ENCODE data around the gene IL1R2. TPM values are rescaled to one million over a fixed set of nuclear protein-coding genes. Genes with fewer than 3 reads are reported as not detected.

The IL1R2 gene
- polyA plus RNA-seq, 2 donors = 67.2 to 67.4 TPM

- no peaks in the 10 kb centered on the region for H3K36me3 ChIP-seq (ENCODE audit: control insufficient read depth in 2 of 2, insufficient read depth in 2 of 2, low read length in 1 of 2)
- H3K27me3 ChIP-seq (ENCODE audit: control insufficient read depth in 1 of 2, insufficient read depth in 2 of 2, low read length in 2 of 2) = no peaks in the 10 kb centered on the region
- WGBS, 2 donors = 41 to 51% methylated on average over 2 of the region's 2 CpGs
- peaks cover 2 to 22% of the 10 kb centered on the region in 2 donors for H3K4me1 ChIP-seq (ENCODE audit: control insufficient read depth in 2 of 2, insufficient read depth in 2 of 2, low read length in 1 of 2)
- H3K9me3 ChIP-seq (ENCODE audit: control insufficient read depth in 2 of 2, insufficient read depth in 1 of 2, low read depth in 1 of 2, low read length in 1 of 2) = no peaks in the 10 kb centered on the region
- no peak overlapping the region for H3K27ac ChIP-seq (ENCODE audit: low read depth in 2 of 2, low read length in 1 of 2)
- no peak overlapping the region for H3K4me3 ChIP-seq (ENCODE audit: low read depth in 1 of 2, low read length in 2 of 2)
Measured at GRCh38 chr2:101983928-101984327, 7.8 kb upstream of the IL1R2 start.

DNA sequence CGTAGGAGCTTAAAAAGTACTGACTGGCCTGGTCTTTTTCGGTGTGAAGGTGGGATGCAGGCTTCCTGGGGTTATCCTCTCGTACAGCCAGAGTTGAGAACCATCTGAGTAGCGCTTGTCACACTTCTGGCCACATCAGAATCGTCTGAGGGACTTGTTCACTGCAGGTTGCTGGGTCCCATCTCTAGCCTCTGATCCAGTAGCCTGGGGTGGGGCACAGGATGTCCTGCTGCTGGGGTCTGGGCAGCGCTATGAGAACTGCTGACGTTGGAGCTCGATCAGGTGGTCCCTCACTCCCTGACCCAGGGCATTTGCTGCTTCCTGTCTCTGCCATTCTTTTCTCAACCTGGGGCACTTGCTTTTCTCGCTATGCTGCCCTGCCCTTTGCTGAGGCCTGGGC, 7.1 kb upstream of the IL1R2 start:
- WGBS, 2 donors = 73% methylated on average over 9 of the region's 9 CpGs
- Histone ChIP-seq H3K27me3 (ENCODE audit: control insufficient read depth in 1 of 2, insufficient read depth in 2 of 2, low read length in 2 of 2) (no peaks in the 10 kb centered on the region), H3K36me3 (ENCODE audit: control insufficient read depth in 2 of 2, insufficient read depth in 2 of 2, low read length in 1 of 2) (no peaks in the 10 kb centered on the region), H3K27ac (ENCODE audit: low read depth in 2 of 2, low read length in 1 of 2) (no peak overlapping the region), H3K9me3 (ENCODE audit: control insufficient read depth in 2 of 2, insufficient read depth in 1 of 2, low read depth in 1 of 2, low read length in 1 of 2) (no peaks in the 10 kb centered on the region), H3K4me3 (ENCODE audit: low read depth in 1 of 2, low read length in 2 of 2) (no peak overlapping the region), H3K4me1 (ENCODE audit: control insufficient read depth in 2 of 2, insufficient read depth in 2 of 2, low read length in 1 of 2) (peaks cover 2 to 22% of the 10 kb centered on the region in 2 donors)

DNA sequence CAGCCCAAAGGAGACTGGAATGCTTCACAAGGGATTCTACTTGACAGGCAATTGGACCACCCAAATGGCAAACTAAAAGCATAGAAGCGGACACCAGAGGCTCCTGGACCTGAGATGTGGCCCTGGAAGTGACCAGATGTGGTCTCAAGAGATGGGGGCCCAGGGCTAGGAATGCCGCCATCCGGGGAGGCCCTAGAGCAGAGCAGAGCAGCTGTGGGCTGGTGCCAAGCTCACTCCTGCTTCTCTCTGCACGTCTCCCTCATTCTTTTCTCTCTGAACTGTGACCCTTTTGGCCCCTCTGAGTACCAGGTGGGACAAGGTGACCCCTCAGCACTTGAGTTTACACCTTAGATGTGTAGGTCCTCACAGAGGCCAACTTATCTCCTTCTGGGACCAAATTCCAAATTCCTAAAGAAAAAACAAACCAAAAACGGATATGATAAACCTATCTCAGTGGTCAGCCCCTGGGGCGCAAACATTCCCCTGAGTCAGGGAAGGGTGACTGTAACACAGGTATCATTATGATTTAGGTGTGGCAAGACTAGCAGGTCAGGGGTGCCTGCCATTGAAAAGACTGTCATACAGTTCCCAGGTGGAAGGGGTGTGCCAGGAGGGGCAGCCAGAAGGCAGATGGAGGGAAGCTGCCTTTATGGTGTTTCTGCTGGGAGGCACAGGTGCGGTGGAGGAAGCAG, 6.5 kb upstream of the IL1R2 start:
- no peaks in the 10 kb centered on the region for H3K27me3 ChIP-seq (ENCODE audit: control insufficient read depth in 1 of 2, insufficient read depth in 2 of 2, low read length in 2 of 2)
- H3K36me3 ChIP-seq (ENCODE audit: control insufficient read depth in 2 of 2, insufficient read depth in 2 of 2, low read length in 1 of 2) = no peaks in the 10 kb centered on the region
- no peaks in the 10 kb centered on the region for H3K9me3 ChIP-seq (ENCODE audit: control insufficient read depth in 2 of 2, insufficient read depth in 1 of 2, low read depth in 1 of 2, low read length in 1 of 2)
- no peak overlapping the region for H3K4me3 ChIP-seq (ENCODE audit: low read depth in 1 of 2, low read length in 2 of 2)
- peaks cover 2 to 17% of the 10 kb centered on the region in 2 donors for H3K4me1 ChIP-seq (ENCODE audit: control insufficient read depth in 2 of 2, insufficient read depth in 2 of 2, low read length in 1 of 2)
- WGBS, 2 donors = 60 to 72% methylated on average over 7 of the region's 7 CpGs
- H3K27ac ChIP-seq (ENCODE audit: low read depth in 2 of 2, low read length in 1 of 2) = no peak overlapping the region

- Histone ChIP-seq H3K4me3 (ENCODE audit: low read depth in 1 of 2, low read length in 2 of 2) (no peak overlapping the region), H3K27ac (ENCODE audit: low read depth in 2 of 2, low read length in 1 of 2) (peak overlapping the region; percentile 1 to 16), H3K9me3 (ENCODE audit: control insufficient read depth in 2 of 2, insufficient read depth in 1 of 2, low read depth in 1 of 2, low read length in 1 of 2) (no peaks in the 10 kb centered on the region), H3K27me3 (ENCODE audit: control insufficient read depth in 1 of 2, insufficient read depth in 2 of 2, low read length in 2 of 2) (no peaks in the 10 kb centered on the region), H3K4me1 (ENCODE audit: control insufficient read depth in 2 of 2, insufficient read depth in 2 of 2, low read length in 1 of 2) (peaks cover 2 to 17% of the 10 kb centered on the region in 2 donors), H3K36me3 (ENCODE audit: control insufficient read depth in 2 of 2, insufficient read depth in 2 of 2, low read length in 1 of 2) (no peaks in the 10 kb centered on the region)
- WGBS, 2 donors = 54 to 63% methylated on average over 7 of the region's 7 CpGs
Measured at GRCh38 chr2:101985793-101986164, 6.0 kb upstream of the IL1R2 start.

- Histone ChIP-seq H3K4me1 (ENCODE audit: control insufficient read depth in 2 of 2, insufficient read depth in 2 of 2, low read length in 1 of 2) (peaks cover 0 to 17% of the 10 kb centered on the region in 2 donors), H3K27me3 (ENCODE audit: control insufficient read depth in 1 of 2, insufficient read depth in 2 of 2, low read length in 2 of 2) (no peaks in the 10 kb centered on the region), H3K9me3 (ENCODE audit: control insufficient read depth in 2 of 2, insufficient read depth in 1 of 2, low read depth in 1 of 2, low read length in 1 of 2) (no peaks in the 10 kb centered on the region), H3K4me3 (ENCODE audit: low read depth in 1 of 2, low read length in 2 of 2) (no peak overlapping the region), H3K36me3 (ENCODE audit: control insufficient read depth in 2 of 2, insufficient read depth in 2 of 2, low read length in 1 of 2) (no peaks in the 10 kb centered on the region), H3K27ac (ENCODE audit: low read depth in 2 of 2, low read length in 1 of 2) (peak overlapping the region in 1 of 2 donors; percentile 6)
- WGBS, 2 donors = 52 to 80% methylated on average over 4 of the region's 4 CpGs
Measured at GRCh38 chr2:101986376-101986775, 5.4 kb upstream of the IL1R2 start.

DNA sequence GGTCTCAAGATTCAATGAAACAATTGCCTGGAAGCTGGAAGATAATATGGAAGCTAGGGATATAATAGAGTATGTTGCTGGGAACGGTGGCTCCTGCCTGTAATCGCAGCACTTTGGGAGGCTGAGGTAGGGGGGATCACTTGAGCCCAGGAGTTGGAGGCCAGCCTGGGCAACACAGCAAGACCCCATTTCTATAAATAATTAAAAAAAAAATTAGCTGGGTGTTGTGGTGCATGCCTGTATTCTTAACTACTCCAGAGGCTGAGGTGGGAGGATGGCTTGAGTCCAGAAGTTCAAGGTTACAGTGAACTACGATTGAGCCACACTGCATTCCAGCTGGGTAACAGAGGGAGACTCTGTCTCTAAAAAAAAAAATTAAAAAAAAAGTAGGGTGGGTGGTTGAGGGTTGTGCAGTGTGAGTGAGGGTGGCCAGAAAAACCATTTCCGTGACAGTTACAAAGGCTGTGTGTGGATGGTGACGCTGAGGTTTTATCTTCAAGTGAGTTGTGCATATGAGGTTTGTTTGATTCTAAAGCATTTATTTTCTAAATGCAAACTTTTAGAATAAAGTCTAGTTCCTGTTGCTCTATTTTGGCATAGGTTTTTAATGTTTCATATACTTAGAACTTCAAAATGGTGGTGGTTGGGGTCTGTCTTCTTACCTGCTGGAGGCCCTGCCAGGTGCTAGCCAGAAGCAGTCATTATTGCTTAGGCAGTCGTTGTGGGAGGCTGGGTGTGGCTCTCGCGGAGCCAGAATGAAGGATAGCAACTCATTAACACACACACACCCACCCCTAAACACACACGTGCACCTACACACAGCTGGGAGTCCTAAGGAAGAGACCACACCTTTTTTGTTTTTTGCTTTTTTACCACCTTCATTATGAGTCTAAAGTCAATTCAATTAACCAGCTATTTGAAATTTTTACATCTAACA, 4.7 kb upstream of the IL1R2 start:
- Histone ChIP-seq H3K4me1 (ENCODE audit: control insufficient read depth in 2 of 2, insufficient read depth in 2 of 2, low read length in 1 of 2) (peaks cover 0 to 18% of the 10 kb centered on the region in 2 donors), H3K27me3 (ENCODE audit: control insufficient read depth in 1 of 2, insufficient read depth in 2 of 2, low read length in 2 of 2) (no peaks in the 10 kb centered on the region), H3K27ac (ENCODE audit: low read depth in 2 of 2, low read length in 1 of 2) (no peak overlapping the region), H3K36me3 (ENCODE audit: control insufficient read depth in 2 of 2, insufficient read depth in 2 of 2, low read length in 1 of 2) (no peaks in the 10 kb centered on the region), H3K4me3 (ENCODE audit: low read depth in 1 of 2, low read length in 2 of 2) (no peak overlapping the region), H3K9me3 (ENCODE audit: control insufficient read depth in 2 of 2, insufficient read depth in 1 of 2, low read depth in 1 of 2, low read length in 1 of 2) (no peaks in the 10 kb centered on the region)
- 54 to 61% methylated on average over 9 of the region's 9 CpGs for WGBS, 2 donors

- no peak overlapping the region for H3K27ac ChIP-seq (ENCODE audit: low read depth in 2 of 2, low read length in 1 of 2)
- no peaks in the 10 kb centered on the region for H3K27me3 ChIP-seq (ENCODE audit: control insufficient read depth in 1 of 2, insufficient read depth in 2 of 2, low read length in 2 of 2)
- no peaks in the 10 kb centered on the region for H3K9me3 ChIP-seq (ENCODE audit: control insufficient read depth in 2 of 2, insufficient read depth in 1 of 2, low read depth in 1 of 2, low read length in 1 of 2)
- peaks cover 0 to 15% of the 10 kb centered on the region in 2 donors for H3K4me1 ChIP-seq (ENCODE audit: control insufficient read depth in 2 of 2, insufficient read depth in 2 of 2, low read length in 1 of 2)
- no peaks in the 10 kb centered on the region for H3K36me3 ChIP-seq (ENCODE audit: control insufficient read depth in 2 of 2, insufficient read depth in 2 of 2, low read length in 1 of 2)
- H3K4me3 ChIP-seq (ENCODE audit: low read depth in 1 of 2, low read length in 2 of 2) = no peak overlapping the region
- WGBS, 2 donors = 77 to 93% methylated on average over 5 of the region's 5 CpGs
Measured at GRCh38 chr2:101987832-101988231, 3.9 kb upstream of the IL1R2 start.

DNA sequence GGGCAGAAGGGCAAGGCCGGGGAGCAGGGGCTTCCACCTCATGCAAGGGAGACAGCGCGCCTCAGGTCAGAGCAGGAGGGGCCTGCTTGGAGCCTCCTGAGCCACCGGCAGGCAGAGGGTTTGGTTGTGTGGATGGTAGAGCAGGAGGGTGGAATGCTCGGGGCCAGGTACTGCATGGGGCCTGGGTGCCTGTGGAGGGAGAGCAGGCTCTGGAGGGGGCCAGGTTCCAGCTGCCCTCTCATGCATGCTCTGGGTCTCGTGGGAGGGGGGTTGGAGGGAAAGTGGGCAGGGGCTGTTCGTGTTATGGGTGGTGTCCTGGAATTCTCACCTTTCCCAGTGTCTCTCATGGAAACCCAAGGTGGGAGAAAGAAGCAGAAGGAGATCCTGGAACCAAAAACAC, 3.2 kb upstream of the IL1R2 start:
- Histone ChIP-seq H3K4me1 (ENCODE audit: control insufficient read depth in 2 of 2, insufficient read depth in 2 of 2, low read length in 1 of 2) (peaks cover 0 to 13% of the 10 kb centered on the region in 2 donors), H3K4me3 (ENCODE audit: low read depth in 1 of 2, low read length in 2 of 2) (no peak overlapping the region), H3K9me3 (ENCODE audit: control insufficient read depth in 2 of 2, insufficient read depth in 1 of 2, low read depth in 1 of 2, low read length in 1 of 2) (no peaks in the 10 kb centered on the region), H3K36me3 (ENCODE audit: control insufficient read depth in 2 of 2, insufficient read depth in 2 of 2, low read length in 1 of 2) (no peaks in the 10 kb centered on the region), H3K27me3 (ENCODE audit: control insufficient read depth in 1 of 2, insufficient read depth in 2 of 2, low read length in 2 of 2) (no peaks in the 10 kb centered on the region), H3K27ac (ENCODE audit: low read depth in 2 of 2, low read length in 1 of 2) (no peak overlapping the region)
- 90 to 93% methylated on average over 7 of the region's 7 CpGs for WGBS, 2 donors

GRCh38 chr2:101989740-101990460, 1.9 kb upstream of the IL1R2 start:
- WGBS, 2 donors = 72 to 74% methylated on average over 8 of the region's 8 CpGs
- Histone ChIP-seq H3K27me3 (ENCODE audit: control insufficient read depth in 1 of 2, insufficient read depth in 2 of 2, low read length in 2 of 2) (no peaks in the 10 kb centered on the region), H3K9me3 (ENCODE audit: control insufficient read depth in 2 of 2, insufficient read depth in 1 of 2, low read depth in 1 of 2, low read length in 1 of 2) (no peaks in the 10 kb centered on the region), H3K36me3 (ENCODE audit: control insufficient read depth in 2 of 2, insufficient read depth in 2 of 2, low read length in 1 of 2) (no peaks in the 10 kb centered on the region), H3K4me1 (ENCODE audit: control insufficient read depth in 2 of 2, insufficient read depth in 2 of 2, low read length in 1 of 2) (peaks cover 0 to 13% of the 10 kb centered on the region in 2 donors), H3K27ac (ENCODE audit: low read depth in 2 of 2, low read length in 1 of 2) (no peak overlapping the region), H3K4me3 (ENCODE audit: low read depth in 1 of 2, low read length in 2 of 2) (no peak overlapping the region)

Data from esophagus (tissue), 2 donors.